Psoas muscle (tissue), 8 donors: Measurements from ENCODE around the gene SGCG. TPM values are rescaled to one million over a fixed set of nuclear protein-coding genes. Genes with fewer than 3 reads are reported as not detected.
"Not testable (repeated sequence)": the region's sequence is repeated elsewhere in the genome, so short reads cannot be mapped to it uniquely, and the experiment has no call there.

ENCODE experiments used
- ATAC-seq, 4 donors: fragments of 200-7000 bp; cut with Tn5 transposase; one replicate each; pipeline ENCODE4 v1.9.1; 2020; ENCODE audit warnings: moderate library complexity in 3 of 4, mild to moderate bottlenecking in 2 of 4
- DNase-seq, 2 donors: peaks; one replicate each; pipeline ENCODE4 v3.0.0-alpha.2; 2020
- H3K27ac ChIP-seq: fragments of 200-600 bp; one replicate; pipeline ENCODE4 v1.8.0; 2022
- H3K27me3 ChIP-seq, 3 donors: fragments of 200-600 bp in 1 of 3; one replicate each; pipeline versions ENCODE4 v1.6.1 to v1.8.0; 2013 to 2022; ENCODE audit warnings: low read length in 2 of 3, mild to moderate bottlenecking in 2 of 3, moderate library complexity in 1 of 3; ENCODE audit not compliant: insufficient read depth in 3 of 3
- H3K36me3 ChIP-seq, 2 donors: fragments of 200-600 bp in 1 of 2; one replicate each; pipeline versions ENCODE4 v1.6.1 to v1.8.0; 2013 to 2022; ENCODE audit warnings: low read depth in 1 of 2, mild to moderate bottlenecking in 1 of 2, moderate library complexity in 1 of 2; ENCODE audit not compliant: insufficient read depth in 1 of 2
- H3K4me1 ChIP-seq: fragments of 200-600 bp; one replicate; pipeline ENCODE4 v1.8.0; 2022
- H3K4me3 ChIP-seq: fragments of 200-600 bp; one replicate; pipeline ENCODE4 v1.8.0; 2022; ENCODE audit warnings: mild to moderate bottlenecking
- H3K9me3 ChIP-seq: fragments of 200-600 bp; one replicate; pipeline ENCODE4 v1.8.0; 2022
- WGBS, 3 donors: extraction: QIAGEN DNeasy Blood & Tissue Kit; methylation state at CpG; one replicate each; pipeline versions ENCODE4 v1.1.6 to v1.1.7; 2013; 5-methylcytosine and 5-hydroxymethylcytosine counted together
- intact Hi-C, 2 donors: fragments of 100-400 bp; cut with DNase I; formaldehyde crosslinking; loops; one replicate each; pipeline versions ENCODE4 v1.11.0 to v1.14.2; 2022
- polyA plus RNA-seq, 3 donors: library from polyadenylated mRNA; stranded (reverse); fragments of 200-250 nt; gene quantifications; one replicate each; pipeline ENCODE4 v1.2.3, GENCODE V29; 2013
- total RNA-seq, 4 donors: library from RNA; stranded (reverse); fragmentation: NEBNext Ultra II Directional in 2 of 4; extraction: Animal tissue kit (Norgen Biotek cat#: 25700) in 2 of 4; gene quantifications; one replicate each; pipeline versions ENCODE4 v1.2.1 to v1.2.4, GENCODE V29; 2021 to 2023
- TF ChIP-seq, protein P1 (sequence below): fragments of 200-600 bp; IDR thresholded peaks from one replicate; pipeline ENCODE4 v1.8.0; 2022; ENCODE audit warnings: antibody characterized with exemption
- donor health status: healthy with polysubstance abuse.
- donor health status: DM: no; HTN: no; CAD: no; lungs with moderate emphysema.
- donor health status: Bipolar disorder and iron deficiency.
- donor health status: healthy.
- donor health status: DM: yes; HTN: yes; CAD: no.
- donor health status: DM: no; HTN: no; CAD: no.
- donor health status: DM: no; HTN: no; CAD: no.
- donor health status: DM: yes; HTN: yes; CAD: no.

Gene SGCG
- total and polyA plus RNA-seq, 7 donors = 1.4 to 77.6 (median 32.0) TPM

DNA sequence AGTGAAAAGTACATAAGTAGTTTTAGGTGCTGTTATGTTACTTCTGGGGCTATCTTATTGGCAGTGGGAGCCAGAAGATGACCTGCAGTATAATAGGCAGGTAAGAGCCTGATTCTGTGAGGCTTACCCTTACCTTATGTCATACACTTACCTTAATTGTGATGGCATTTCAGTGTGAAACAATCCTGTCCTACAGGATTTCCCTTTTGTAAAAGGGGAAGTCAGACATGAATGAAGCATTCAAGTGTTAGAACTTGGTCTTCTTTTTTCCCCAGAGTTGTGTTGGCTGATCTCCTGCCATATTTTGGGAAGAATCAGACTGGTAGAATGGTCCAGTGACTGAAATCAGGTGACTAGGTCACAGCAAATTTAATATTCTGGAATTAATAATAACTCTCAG is 55.2 kb downstream of the SGCG start:
- intact Hi-C loops = no loop called here
- Histone ChIP-seq H3K27ac (no peak overlapping the region), H3K4me1 (no peaks in the 10 kb centered on the region), H3K27me3 (no peaks in the 10 kb centered on the region), H3K4me3 (no peak overlapping the region), H3K9me3 (no peaks in the 10 kb centered on the region), H3K36me3 (peaks cover 0 to 28% of the 10 kb centered on the region in 2 donors)
- ATAC-seq = no peak
- TF ChIP-seq, protein P1, sequence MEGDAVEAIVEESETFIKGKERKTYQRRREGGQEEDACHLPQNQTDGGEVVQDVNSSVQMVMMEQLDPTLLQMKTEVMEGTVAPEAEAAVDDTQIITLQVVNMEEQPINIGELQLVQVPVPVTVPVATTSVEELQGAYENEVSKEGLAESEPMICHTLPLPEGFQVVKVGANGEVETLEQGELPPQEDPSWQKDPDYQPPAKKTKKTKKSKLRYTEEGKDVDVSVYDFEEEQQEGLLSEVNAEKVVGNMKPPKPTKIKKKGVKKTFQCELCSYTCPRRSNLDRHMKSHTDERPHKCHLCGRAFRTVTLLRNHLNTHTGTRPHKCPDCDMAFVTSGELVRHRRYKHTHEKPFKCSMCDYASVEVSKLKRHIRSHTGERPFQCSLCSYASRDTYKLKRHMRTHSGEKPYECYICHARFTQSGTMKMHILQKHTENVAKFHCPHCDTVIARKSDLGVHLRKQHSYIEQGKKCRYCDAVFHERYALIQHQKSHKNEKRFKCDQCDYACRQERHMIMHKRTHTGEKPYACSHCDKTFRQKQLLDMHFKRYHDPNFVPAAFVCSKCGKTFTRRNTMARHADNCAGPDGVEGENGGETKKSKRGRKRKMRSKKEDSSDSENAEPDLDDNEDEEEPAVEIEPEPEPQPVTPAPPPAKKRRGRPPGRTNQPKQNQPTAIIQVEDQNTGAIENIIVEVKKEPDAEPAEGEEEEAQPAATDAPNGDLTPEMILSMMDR = no peak
- no peak for DNase-seq

DNA sequence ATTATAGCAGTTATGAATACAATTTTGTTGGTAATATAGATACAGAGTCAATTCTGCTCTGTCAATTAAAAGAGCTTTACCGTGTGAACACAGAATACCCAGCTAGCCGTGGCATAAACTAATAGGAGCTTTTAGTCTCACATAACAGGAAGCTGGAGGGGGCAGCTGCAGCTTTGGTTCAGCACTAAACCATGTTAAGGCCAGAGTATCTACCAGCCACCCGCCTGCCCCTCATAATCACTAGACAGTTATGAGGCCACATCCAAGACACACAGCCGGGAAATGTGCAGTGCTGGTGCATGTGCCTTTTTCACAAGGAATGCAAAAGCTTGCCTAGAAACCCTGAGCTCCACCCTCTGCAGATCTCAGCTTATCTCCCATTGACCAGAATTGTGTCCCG is 62.3 kb downstream of the SGCG start:
- no peak overlapping the region for H3K27ac ChIP-seq
- 55 to 70% (median 64%) methylated on average over 5 of the region's 5 CpGs for WGBS, 3 donors
- no peaks in the 10 kb centered on the region for H3K27me3 ChIP-seq
- H3K9me3 ChIP-seq = no peaks in the 10 kb centered on the region
- H3K4me3 ChIP-seq = no peak overlapping the region
- H3K4me1 ChIP-seq = no peaks in the 10 kb centered on the region
- peaks cover 0 to 25% of the 10 kb centered on the region in 2 donors for H3K36me3 ChIP-seq
- intact Hi-C loops = no loop called here
- TF ChIP-seq, protein P1 = no peak
- ATAC-seq (no peak), DNase-seq (no peak)

DNA sequence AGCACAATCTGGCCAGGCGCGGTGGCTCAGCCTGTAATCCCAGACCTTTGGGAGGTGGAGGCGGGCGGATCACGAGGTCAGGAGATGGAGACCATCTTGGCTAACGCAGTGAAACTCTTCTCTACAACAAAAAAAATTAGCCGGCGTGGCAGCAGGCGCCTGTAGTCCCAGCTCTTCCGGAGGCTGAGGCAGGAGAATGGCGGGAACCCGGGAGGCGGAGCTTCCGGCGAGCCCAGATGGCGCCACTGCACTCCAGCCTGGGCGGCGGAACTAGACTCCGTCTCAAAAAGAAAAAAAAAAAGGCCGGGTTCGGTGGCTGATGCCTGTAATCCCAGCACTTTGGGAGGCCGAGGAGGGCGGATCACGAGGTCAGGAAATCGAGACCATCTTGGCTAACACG is 67.6 kb downstream of the SGCG start:
- DNase-seq, intact Hi-C loops, H3K9me3 ChIP-seq, ATAC-seq, H3K4me3 ChIP-seq, H3K27ac ChIP-seq, H3K4me1 ChIP-seq, H3K27me3 ChIP-seq: not testable (repeated sequence)
- WGBS, 3 donors = 96 to 97% (median 96%) methylated on average over 25 to 26 of the region's 26 CpGs
- H3K36me3 ChIP-seq = peaks cover 0 to 37% of the 10 kb centered on the region in 2 donors

DNA sequence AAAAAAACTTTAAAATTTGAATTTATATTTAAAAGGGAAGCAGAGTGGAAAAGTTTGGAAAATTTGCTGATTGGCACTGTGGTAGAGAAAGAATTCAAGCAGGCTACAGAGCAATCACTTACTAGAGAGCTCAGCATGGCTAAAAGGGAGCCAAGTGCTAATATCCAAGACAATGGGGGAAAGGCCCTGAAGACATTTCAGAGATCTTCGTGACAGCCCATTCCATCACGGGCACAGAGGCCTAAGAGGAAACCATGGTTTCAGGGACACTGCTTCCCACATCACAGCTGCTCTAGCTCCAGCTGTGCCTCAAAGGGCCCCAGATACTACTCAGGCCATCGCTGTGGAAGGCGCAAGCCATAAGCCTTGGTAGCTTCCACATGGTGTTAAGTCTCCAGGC is 73.7 kb downstream of the SGCG start:
- intact Hi-C loops = no loop called here
- H3K27me3 ChIP-seq = no peaks in the 10 kb centered on the region
- H3K4me1 ChIP-seq = no peaks in the 10 kb centered on the region
- H3K36me3 ChIP-seq = peaks cover 0 to 42% of the 10 kb centered on the region in 2 donors
- H3K27ac ChIP-seq = no peak overlapping the region
- TF ChIP-seq, protein P1 = no peak
- no peaks in the 10 kb centered on the region for H3K9me3 ChIP-seq
- DNase-seq (no peak), ATAC-seq (no peak)
- 90 to 98% (median 90%) methylated on average over 4 of the region's 4 CpGs for WGBS, 3 donors
- no peak overlapping the region for H3K4me3 ChIP-seq

DNA sequence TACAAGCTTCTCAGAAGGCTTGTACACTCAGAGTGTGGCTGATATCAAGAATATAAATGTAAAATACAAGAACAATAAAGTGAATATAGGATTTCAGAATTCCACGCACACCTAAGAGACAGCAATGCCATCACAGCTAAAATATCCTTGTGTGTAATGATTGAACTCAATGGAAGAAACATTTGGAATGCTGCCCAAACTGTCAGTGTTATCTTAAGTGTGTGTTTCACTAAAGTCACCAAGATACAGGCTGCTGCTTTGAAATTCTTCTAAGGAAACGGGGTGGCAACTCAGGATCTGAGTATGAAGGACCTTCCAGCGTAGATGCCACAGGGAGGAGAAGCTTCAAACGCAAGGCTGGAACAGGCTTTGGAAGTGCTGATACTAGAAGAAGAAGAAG is 86.8 kb downstream of the SGCG start:
- no peaks in the 10 kb centered on the region for H3K27me3 ChIP-seq
- H3K36me3 ChIP-seq = no peaks in the 10 kb centered on the region
- ATAC-seq = no peak
- no peak overlapping the region for H3K27ac ChIP-seq
- no peaks in the 10 kb centered on the region for H3K4me1 ChIP-seq
- intact Hi-C loops = loop anchor here in 1 of 2 donors (10.0 kb wide), 1 partner anchor 1543 kb away; no protein-coding TSS in a partner anchor
- no peak for DNase-seq
- 87 to 90% (median 90%) methylated on average over 4 of the region's 4 CpGs for WGBS, 3 donors
- TF ChIP-seq, protein P1 = no peak
- no peaks in the 10 kb centered on the region for H3K9me3 ChIP-seq
- no peak overlapping the region for H3K4me3 ChIP-seq
